ENCODE results near the gene HIGD2A.
A peak's percentile ranks its signal among the peaks of the same experiment; 100 is the strongest.

Gene HIGD2A

GRCh38 chr5:176387384-176387925 is 1.1 kb upstream of the HIGD2A start:
- Histone ChIP-seq H3K27ac (ENCODE audit: low read length) (no peak overlapping the region), H3K27me3 (ENCODE audit: insufficient read depth, low read length) (no peaks in the 10 kb centered on the region), H3K9me3 (ENCODE audit: insufficient read depth, low read depth, low read length) (no peaks in the 10 kb centered on the region), H3K4me1 (ENCODE audit: insufficient read depth, low read length) (peaks cover 5% of the 10 kb centered on the region; the same call in 1 of the 2 replicates), H3K4me3 (ENCODE audit: low read length) (peak overlapping the region; percentile 86), H3K9ac (ENCODE audit: low read depth, low read length) (peak overlapping the region; percentile 95), H3K36me3 (ENCODE audit: insufficient read depth, low read depth, low read length) (peaks cover 65% of the 10 kb centered on the region)

- Histone ChIP-seq H3K9ac (ENCODE audit: low read depth, low read length) (peak overlapping the region; percentile 95), H3K4me3 (ENCODE audit: low read length) (peak overlapping the region; percentile 86), H3K36me3 (ENCODE audit: insufficient read depth, low read depth, low read length) (peaks cover 61% of the 10 kb centered on the region), H3K27ac (ENCODE audit: low read length) (no peak overlapping the region), H3K4me1 (ENCODE audit: insufficient read depth, low read length) (peaks cover 5% of the 10 kb centered on the region; the same call in 1 of the 2 replicates), H3K27me3 (ENCODE audit: insufficient read depth, low read length) (no peaks in the 10 kb centered on the region), H3K9me3 (ENCODE audit: insufficient read depth, low read depth, low read length) (no peaks in the 10 kb centered on the region)
Observed at GRCh38 chr5:176388003-176388443, 528 bp upstream of the HIGD2A start.

GRCh38 chr5:176389135-176390123 is 878 bp downstream of the HIGD2A start:
- Histone ChIP-seq H3K27ac (ENCODE audit: low read length) (peak overlapping the region; percentile 77), H3K27me3 (ENCODE audit: insufficient read depth, low read length) (no peaks in the 10 kb centered on the region), H3K9ac (ENCODE audit: low read depth, low read length) (peak overlapping the region; percentile 95), H3K36me3 (ENCODE audit: insufficient read depth, low read depth, low read length) (peaks cover 47% of the 10 kb centered on the region), H3K9me3 (ENCODE audit: insufficient read depth, low read depth, low read length) (no peaks in the 10 kb centered on the region), H3K4me1 (ENCODE audit: insufficient read depth, low read length) (peaks cover 5% of the 10 kb centered on the region; the same call in 1 of the 2 replicates), H3K4me3 (ENCODE audit: low read length) (peak overlapping the region; percentile 86)

GRCh38 chr5:176391479-176391878 is 2.9 kb downstream of the HIGD2A start:
- Histone ChIP-seq H3K27ac (ENCODE audit: low read length) (no peak overlapping the region), H3K27me3 (ENCODE audit: insufficient read depth, low read length) (no peaks in the 10 kb centered on the region), H3K9ac (ENCODE audit: low read depth, low read length) (no peak overlapping the region), H3K36me3 (ENCODE audit: insufficient read depth, low read depth, low read length) (peaks cover 26% of the 10 kb centered on the region), H3K4me3 (ENCODE audit: low read length) (no peak overlapping the region), H3K4me1 (ENCODE audit: insufficient read depth, low read length) (peaks cover 5% of the 10 kb centered on the region; the same call in 1 of the 2 replicates), H3K9me3 (ENCODE audit: insufficient read depth, low read depth, low read length) (no peaks in the 10 kb centered on the region)

GRCh38 chr5:176391999-176392398 is 3.4 kb downstream of the HIGD2A start:
- Histone ChIP-seq H3K9me3 (ENCODE audit: insufficient read depth, low read depth, low read length) (no peaks in the 10 kb centered on the region), H3K4me1 (ENCODE audit: insufficient read depth, low read length) (peaks cover 5% of the 10 kb centered on the region; the same call in 1 of the 2 replicates), H3K27me3 (ENCODE audit: insufficient read depth, low read length) (no peaks in the 10 kb centered on the region), H3K27ac (ENCODE audit: low read length) (no peak overlapping the region), H3K9ac (ENCODE audit: low read depth, low read length) (no peak overlapping the region), H3K36me3 (ENCODE audit: insufficient read depth, low read depth, low read length) (peaks cover 21% of the 10 kb centered on the region; the same call in 1 of the 2 replicates), H3K4me3 (ENCODE audit: low read length) (no peak overlapping the region)

- Histone ChIP-seq H3K27me3 (ENCODE audit: insufficient read depth, low read length) (no peaks in the 10 kb centered on the region), H3K9me3 (ENCODE audit: insufficient read depth, low read depth, low read length) (no peaks in the 10 kb centered on the region), H3K27ac (ENCODE audit: low read length) (no peak overlapping the region), H3K4me3 (ENCODE audit: low read length) (no peak overlapping the region), H3K36me3 (ENCODE audit: insufficient read depth, low read depth, low read length) (peaks cover 17% of the 10 kb centered on the region; the same call in 1 of the 2 replicates), H3K9ac (ENCODE audit: low read depth, low read length) (no peak overlapping the region), H3K4me1 (ENCODE audit: insufficient read depth, low read length) (peaks cover 2% of the 10 kb centered on the region; the same call in 1 of the 2 replicates)
Observed at GRCh38 chr5:176392526-176392925, 4.0 kb downstream of the HIGD2A start.

- Histone ChIP-seq H3K27ac (ENCODE audit: low read length) (no peak overlapping the region), H3K4me3 (ENCODE audit: low read length) (no peak overlapping the region), H3K36me3 (ENCODE audit: insufficient read depth, low read depth, low read length) (peaks cover 17% of the 10 kb centered on the region; the same call in 1 of the 2 replicates), H3K4me1 (ENCODE audit: insufficient read depth, low read length) (0 out of 2 replicates have a peak, but pooled peaks cover 2% of the 10 kb centered on the region), H3K9me3 (ENCODE audit: insufficient read depth, low read depth, low read length) (no peaks in the 10 kb centered on the region), H3K27me3 (ENCODE audit: insufficient read depth, low read length) (no peaks in the 10 kb centered on the region), H3K9ac (ENCODE audit: low read depth, low read length) (no peak overlapping the region)
Observed at GRCh38 chr5:176394096-176394495, 5.5 kb downstream of the HIGD2A start.

GRCh38 chr5:176394881-176395675 is 6.5 kb downstream of the HIGD2A start:
- H3K27ac ChIP-seq (ENCODE audit: low read length): no peak overlapping the region

GRCh38 chr5:176396330-176396729 is 7.8 kb downstream of the HIGD2A start:
- no peak overlapping the region for H3K27ac ChIP-seq (ENCODE audit: low read length)
- no peaks in the 10 kb centered on the region for H3K4me1 ChIP-seq (ENCODE audit: insufficient read depth, low read length)
- no peaks in the 10 kb centered on the region for H3K9me3 ChIP-seq (ENCODE audit: insufficient read depth, low read depth, low read length)
- peaks cover 10% of the 10 kb centered on the region; the same call in 1 of the 2 replicates for H3K36me3 ChIP-seq (ENCODE audit: insufficient read depth, low read depth, low read length)
- H3K4me3 ChIP-seq (ENCODE audit: low read length): no peak overlapping the region
- no peaks in the 10 kb centered on the region for H3K27me3 ChIP-seq (ENCODE audit: insufficient read depth, low read length)
- H3K9ac ChIP-seq (ENCODE audit: low read depth, low read length): no peak overlapping the region

More at GRCh38 chr5:176394881-176395675, 6.5 kb downstream of the HIGD2A start:
- no peaks in the 10 kb centered on the region for H3K4me1 ChIP-seq (ENCODE audit: insufficient read depth, low read length)
- no peaks in the 10 kb centered on the region for H3K27me3 ChIP-seq (ENCODE audit: insufficient read depth, low read length)
- H3K9me3 ChIP-seq (ENCODE audit: insufficient read depth, low read depth, low read length): no peaks in the 10 kb centered on the region
- no peak overlapping the region for H3K4me3 ChIP-seq (ENCODE audit: low read length)
- no peak overlapping the region for H3K9ac ChIP-seq (ENCODE audit: low read depth, low read length)
- H3K36me3 ChIP-seq (ENCODE audit: insufficient read depth, low read depth, low read length): peaks cover 17% of the 10 kb centered on the region; the same call in 1 of the 2 replicates

GRCh38 chr5:176397736-176398420 is 9.3 kb downstream of the HIGD2A start:
- Histone ChIP-seq H3K36me3 (ENCODE audit: insufficient read depth, low read depth, low read length) (no peaks in the 10 kb centered on the region), H3K4me3 (ENCODE audit: low read length) (no peak overlapping the region), H3K4me1 (ENCODE audit: insufficient read depth, low read length) (no peaks in the 10 kb centered on the region), H3K27ac (ENCODE audit: low read length) (no peak overlapping the region), H3K9ac (ENCODE audit: low read depth, low read length) (no peak overlapping the region), H3K27me3 (ENCODE audit: insufficient read depth, low read length) (no peaks in the 10 kb centered on the region), H3K9me3 (ENCODE audit: insufficient read depth, low read depth, low read length) (no peaks in the 10 kb centered on the region)
